Measurements from ENCODE around the gene AHR. TPM values are rescaled to one million over a fixed set of nuclear protein-coding genes. Genes with fewer than 3 reads are reported as not detected.

The AHR gene
- total RNA-seq, 1 donor from 2014 or later: 73.9 TPM

DNA sequence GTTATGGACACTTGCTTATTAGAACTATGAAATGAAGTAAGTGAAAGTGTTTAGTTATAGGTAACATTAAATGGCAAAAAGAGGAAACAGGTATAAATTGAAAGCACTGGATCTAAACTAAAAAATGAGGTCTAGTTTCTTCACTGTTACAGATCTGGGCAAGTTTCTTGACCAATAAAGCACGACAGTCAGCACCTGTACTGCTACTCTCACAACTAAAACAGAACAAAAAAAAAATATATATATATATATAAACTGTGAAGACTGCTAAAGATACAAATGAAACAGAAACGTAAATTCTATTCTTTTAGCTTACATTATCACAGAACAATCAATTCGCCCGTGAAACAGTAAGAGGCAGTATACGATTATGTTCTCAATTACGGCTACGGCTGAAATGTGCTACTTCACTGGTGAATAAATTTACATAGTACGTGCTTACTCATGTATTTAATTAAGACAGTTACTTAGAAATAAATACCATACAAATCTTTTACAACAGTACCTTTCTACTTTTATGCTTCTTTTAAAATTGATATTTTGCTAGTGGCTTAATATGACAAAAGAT lies 4.2 kb downstream of the AHR start:
- no peaks in the 10 kb centered on the region for H3K9me3 Mint-ChIP-seq (ENCODE audit: unreplicated experiment)
- peak overlapping the region; percentile 60 for H3K4me3 Mint-ChIP-seq (ENCODE audit: unreplicated experiment)
- H3K27me3 Mint-ChIP-seq (ENCODE audit: unreplicated experiment): peaks cover 2% of the 10 kb centered on the region
- DNase-seq (ENCODE audit: low spot score): no peak
- peaks cover 28% of the 10 kb centered on the region for H3K4me1 Mint-ChIP-seq (ENCODE audit: unreplicated experiment)
- TF ChIP-seq, protein P1, sequence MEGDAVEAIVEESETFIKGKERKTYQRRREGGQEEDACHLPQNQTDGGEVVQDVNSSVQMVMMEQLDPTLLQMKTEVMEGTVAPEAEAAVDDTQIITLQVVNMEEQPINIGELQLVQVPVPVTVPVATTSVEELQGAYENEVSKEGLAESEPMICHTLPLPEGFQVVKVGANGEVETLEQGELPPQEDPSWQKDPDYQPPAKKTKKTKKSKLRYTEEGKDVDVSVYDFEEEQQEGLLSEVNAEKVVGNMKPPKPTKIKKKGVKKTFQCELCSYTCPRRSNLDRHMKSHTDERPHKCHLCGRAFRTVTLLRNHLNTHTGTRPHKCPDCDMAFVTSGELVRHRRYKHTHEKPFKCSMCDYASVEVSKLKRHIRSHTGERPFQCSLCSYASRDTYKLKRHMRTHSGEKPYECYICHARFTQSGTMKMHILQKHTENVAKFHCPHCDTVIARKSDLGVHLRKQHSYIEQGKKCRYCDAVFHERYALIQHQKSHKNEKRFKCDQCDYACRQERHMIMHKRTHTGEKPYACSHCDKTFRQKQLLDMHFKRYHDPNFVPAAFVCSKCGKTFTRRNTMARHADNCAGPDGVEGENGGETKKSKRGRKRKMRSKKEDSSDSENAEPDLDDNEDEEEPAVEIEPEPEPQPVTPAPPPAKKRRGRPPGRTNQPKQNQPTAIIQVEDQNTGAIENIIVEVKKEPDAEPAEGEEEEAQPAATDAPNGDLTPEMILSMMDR (IDR thresholded peaks at IDR 0.05; ENCODE audit: unreplicated experiment): no peak
- peaks cover 11% of the 10 kb centered on the region for H3K36me3 Mint-ChIP-seq (ENCODE audit: low read depth, unreplicated experiment)
- no peak overlapping the region for H3K27ac Mint-ChIP-seq (ENCODE audit: unreplicated experiment)

DNA sequence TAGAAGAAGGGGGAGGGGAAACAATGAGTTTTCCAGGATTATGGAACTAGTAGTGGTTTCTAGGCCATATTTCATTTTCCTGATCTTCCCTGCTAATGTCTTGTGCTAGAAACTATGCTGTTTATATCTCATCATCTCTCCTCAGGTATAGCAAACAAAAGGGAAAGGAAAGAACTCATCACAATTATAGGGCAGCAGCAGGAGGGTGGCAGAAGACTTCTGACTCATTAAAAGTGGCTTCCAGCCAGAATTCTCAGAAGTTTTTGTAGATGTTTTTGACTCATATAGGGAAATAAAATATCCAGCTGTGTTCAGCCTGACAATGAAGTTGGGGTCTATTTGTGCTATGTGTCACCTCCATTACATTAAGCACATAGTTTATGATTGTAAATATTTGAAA lies 6.5 kb downstream of the AHR start:
- TF ChIP-seq, protein P1 (IDR thresholded peaks at IDR 0.05; ENCODE audit: unreplicated experiment): no peak
- no peaks in the 10 kb centered on the region for H3K27me3 Mint-ChIP-seq (ENCODE audit: unreplicated experiment)
- peaks cover 21% of the 10 kb centered on the region for H3K4me1 Mint-ChIP-seq (ENCODE audit: unreplicated experiment)
- peak overlapping the region; percentile 37 for H3K4me3 Mint-ChIP-seq (ENCODE audit: unreplicated experiment)
- no peak overlapping the region for H3K27ac Mint-ChIP-seq (ENCODE audit: unreplicated experiment)
- H3K9me3 Mint-ChIP-seq (ENCODE audit: unreplicated experiment): no peaks in the 10 kb centered on the region
- DNase-seq (ENCODE audit: low spot score): no peak
- H3K36me3 Mint-ChIP-seq (ENCODE audit: low read depth, unreplicated experiment): peaks cover 4% of the 10 kb centered on the region

DNA sequence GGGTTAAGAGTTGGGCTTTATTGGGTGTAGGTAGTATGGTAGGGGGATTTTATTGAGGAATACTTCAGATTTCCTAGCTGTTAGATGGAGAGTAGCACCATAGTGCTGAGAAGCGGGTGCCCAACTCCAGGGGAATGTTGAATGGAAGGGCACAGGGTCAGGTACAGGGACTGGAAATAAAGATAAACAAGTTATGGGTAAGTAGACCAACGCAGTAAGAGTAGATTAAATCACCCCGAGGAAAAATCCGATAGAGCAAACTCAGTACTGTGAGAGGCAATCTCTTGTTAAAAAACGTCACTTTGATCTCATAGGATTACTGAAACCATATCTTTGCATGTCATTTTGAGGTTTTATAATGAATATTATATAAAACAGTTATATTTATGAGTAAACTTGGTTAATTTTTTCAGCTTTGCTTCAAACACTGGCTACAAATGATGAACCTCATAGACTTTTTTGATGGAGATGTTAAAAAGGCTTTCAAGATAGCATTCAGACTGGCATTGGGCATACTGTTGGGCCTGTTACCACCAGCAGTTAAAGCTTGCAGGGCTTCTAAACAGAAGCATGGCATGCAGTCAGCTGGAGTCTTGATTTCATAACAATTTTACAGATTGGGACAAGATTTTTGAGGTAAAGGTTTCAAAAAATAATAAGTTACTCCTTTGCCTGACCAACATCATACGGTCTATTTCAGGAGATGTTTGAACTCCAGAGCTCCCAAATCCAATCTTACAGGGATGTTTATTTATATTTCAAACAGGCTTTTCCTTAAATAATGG lies 7.1 kb downstream of the AHR start:
- H3K4me3 Mint-ChIP-seq (ENCODE audit: unreplicated experiment): peak overlapping the region; percentile 48
- H3K27ac Mint-ChIP-seq (ENCODE audit: unreplicated experiment): no peak overlapping the region
- no peak for DNase-seq (ENCODE audit: low spot score)
- H3K9me3 Mint-ChIP-seq (ENCODE audit: unreplicated experiment): no peaks in the 10 kb centered on the region
- TF ChIP-seq, protein P1 (IDR thresholded peaks at IDR 0.05; ENCODE audit: unreplicated experiment): no peak
- H3K27me3 Mint-ChIP-seq (ENCODE audit: unreplicated experiment): no peaks in the 10 kb centered on the region
- H3K4me1 Mint-ChIP-seq (ENCODE audit: unreplicated experiment): peaks cover 21% of the 10 kb centered on the region
- H3K36me3 Mint-ChIP-seq (ENCODE audit: low read depth, unreplicated experiment): no peaks in the 10 kb centered on the region

DNA sequence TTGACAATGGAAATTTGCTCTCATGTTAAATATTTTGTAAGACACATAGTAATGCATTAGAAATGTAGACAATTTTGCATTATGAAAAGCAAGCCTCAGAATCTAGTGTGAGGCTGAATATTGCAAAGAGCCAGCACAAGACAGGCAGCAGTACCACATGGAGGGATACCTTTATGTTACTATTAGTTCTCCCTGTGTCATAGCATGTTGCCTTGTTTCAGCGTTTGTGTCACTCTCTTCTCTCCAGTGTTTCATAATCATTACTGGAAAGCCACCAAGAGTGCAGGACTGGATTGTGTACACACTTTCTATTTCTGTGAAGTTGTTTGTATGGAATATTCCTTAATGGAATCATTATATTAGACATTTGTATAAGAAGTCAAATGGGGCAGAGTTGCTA lies 8.5 kb downstream of the AHR start:
- Mint-ChIP-seq H3K27me3 (ENCODE audit: unreplicated experiment) (no peaks in the 10 kb centered on the region), H3K27ac (ENCODE audit: unreplicated experiment) (no peak overlapping the region), H3K36me3 (ENCODE audit: low read depth, unreplicated experiment) (peaks cover 4% of the 10 kb centered on the region), H3K4me3 (ENCODE audit: unreplicated experiment) (no peak overlapping the region), H3K4me1 (ENCODE audit: unreplicated experiment) (peaks cover 29% of the 10 kb centered on the region), H3K9me3 (ENCODE audit: unreplicated experiment) (no peaks in the 10 kb centered on the region)
- TF ChIP-seq, protein P1 (IDR thresholded peaks at IDR 0.05; ENCODE audit: unreplicated experiment): no peak
- no peak for DNase-seq (ENCODE audit: low spot score)

DNA sequence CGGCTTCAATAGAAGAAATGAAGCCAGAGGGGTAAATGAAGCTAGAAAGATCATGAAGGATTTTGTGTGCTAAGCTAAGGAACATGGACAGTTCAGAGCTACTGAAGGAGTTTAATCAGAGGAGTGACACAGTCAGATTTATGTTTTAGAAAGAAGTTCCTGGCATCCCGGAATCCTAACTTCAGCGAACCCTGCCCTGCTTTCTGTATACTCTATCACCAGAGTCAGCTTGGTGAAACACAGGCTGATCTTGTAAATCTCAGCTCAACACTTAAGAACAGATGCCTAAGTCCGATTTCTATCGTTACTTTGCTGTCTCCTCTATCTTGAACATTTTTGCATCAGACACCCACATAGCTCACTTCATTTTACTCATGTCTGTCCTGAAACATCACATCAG lies 9.1 kb downstream of the AHR start:
- no peak overlapping the region for H3K27ac Mint-ChIP-seq (ENCODE audit: unreplicated experiment)
- TF ChIP-seq, protein P1 (IDR thresholded peaks at IDR 0.05; ENCODE audit: unreplicated experiment): no peak
- no peak for DNase-seq (ENCODE audit: low spot score)
- no peak overlapping the region for H3K4me3 Mint-ChIP-seq (ENCODE audit: unreplicated experiment)
- H3K9me3 Mint-ChIP-seq (ENCODE audit: unreplicated experiment): no peaks in the 10 kb centered on the region
- no peaks in the 10 kb centered on the region for H3K27me3 Mint-ChIP-seq (ENCODE audit: unreplicated experiment)
- H3K4me1 Mint-ChIP-seq (ENCODE audit: unreplicated experiment): peaks cover 31% of the 10 kb centered on the region
- H3K36me3 Mint-ChIP-seq (ENCODE audit: low read depth, unreplicated experiment): peaks cover 4% of the 10 kb centered on the region

Data from endothelial cell (in vitro differentiated cells).